Bronchial epithelial cell (primary cell): Measurements from ENCODE around the gene EDC3. TPM values are rescaled to one million over a fixed set of nuclear protein-coding genes. Genes with fewer than 3 reads are reported as not detected.

ENCODE experiments used
- DNase-seq: peaks from one replicate; pipeline ENCODE4 v3.0.0-alpha.2; 2010; ENCODE audit warnings: low read depth
- FAIRE-seq: peaks from 2 replicates; lab custom pipeline; 2011; peaks lifted over from hg19 to GRCh38; lab: Jason Lieb, UNC
- H3K27me3 ChIP-seq: 2 replicates; pipeline ENCODE4 v1.5.1; 2011; ENCODE audit warnings: low read length; ENCODE audit not compliant: control insufficient read depth, insufficient read depth
- H3K36me3 ChIP-seq: 2 replicates; pipeline ENCODE4 v1.5.1; 2011; ENCODE audit warnings: low read length; ENCODE audit not compliant: control insufficient read depth, insufficient read depth
- H3K4me3 ChIP-seq: 2 replicates; pipeline ENCODE4 v1.5.1; 2011; ENCODE audit warnings: mild to moderate bottlenecking, low read depth, low read length, control low read depth
- total RNA-seq: library from RNA; depleted of rRNA; stranded (reverse); fragments of >200 nt; gene quantifications from 2 replicates; pipeline ENCODE4 v1.2.1, GENCODE V29; 2014
- TF ChIP-seq, protein P1 (sequence below): IDR thresholded peaks from 2 replicates; pipeline ENCODE4 v1.5.1; 2011; ENCODE audit warnings: mild to moderate bottlenecking, moderate library complexity, low read length, control low read depth, inconsistent platforms; ENCODE audit not compliant: insufficient read depth, severe bottlenecking

The EDC3 gene
- total RNA-seq, 1 donor from 2014 or later = 6.1 TPM

DNA sequence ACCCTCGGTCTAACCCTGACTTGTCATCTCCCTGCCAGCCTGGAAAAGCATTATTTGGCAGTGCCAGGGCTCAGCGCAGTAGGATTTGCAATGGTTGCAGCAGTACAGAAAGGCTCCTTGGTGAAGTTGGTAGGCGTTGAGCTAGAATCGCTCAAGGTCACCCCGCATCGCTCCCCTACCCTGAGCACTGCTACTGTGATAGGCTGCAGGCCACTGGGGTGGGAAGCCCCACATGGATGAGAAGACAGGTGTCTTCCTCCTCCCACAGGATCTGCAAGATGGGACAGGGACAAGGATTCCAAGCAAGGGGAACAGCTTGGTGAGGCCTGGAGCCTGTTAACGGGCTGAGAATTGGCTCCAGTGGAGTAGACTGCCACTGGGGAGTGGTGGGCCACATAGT lies 69.5 kb downstream of the EDC3 start:
- TF ChIP-seq, protein P1, sequence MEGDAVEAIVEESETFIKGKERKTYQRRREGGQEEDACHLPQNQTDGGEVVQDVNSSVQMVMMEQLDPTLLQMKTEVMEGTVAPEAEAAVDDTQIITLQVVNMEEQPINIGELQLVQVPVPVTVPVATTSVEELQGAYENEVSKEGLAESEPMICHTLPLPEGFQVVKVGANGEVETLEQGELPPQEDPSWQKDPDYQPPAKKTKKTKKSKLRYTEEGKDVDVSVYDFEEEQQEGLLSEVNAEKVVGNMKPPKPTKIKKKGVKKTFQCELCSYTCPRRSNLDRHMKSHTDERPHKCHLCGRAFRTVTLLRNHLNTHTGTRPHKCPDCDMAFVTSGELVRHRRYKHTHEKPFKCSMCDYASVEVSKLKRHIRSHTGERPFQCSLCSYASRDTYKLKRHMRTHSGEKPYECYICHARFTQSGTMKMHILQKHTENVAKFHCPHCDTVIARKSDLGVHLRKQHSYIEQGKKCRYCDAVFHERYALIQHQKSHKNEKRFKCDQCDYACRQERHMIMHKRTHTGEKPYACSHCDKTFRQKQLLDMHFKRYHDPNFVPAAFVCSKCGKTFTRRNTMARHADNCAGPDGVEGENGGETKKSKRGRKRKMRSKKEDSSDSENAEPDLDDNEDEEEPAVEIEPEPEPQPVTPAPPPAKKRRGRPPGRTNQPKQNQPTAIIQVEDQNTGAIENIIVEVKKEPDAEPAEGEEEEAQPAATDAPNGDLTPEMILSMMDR = no peak
- Histone ChIP-seq H3K27me3 (no peaks in the 10 kb centered on the region), H3K4me3 (no peak overlapping the region), H3K36me3 (peaks cover 63% of the 10 kb centered on the region)
- peak; percentile 47 for FAIRE-seq
- DNase-seq = no peak

DNA sequence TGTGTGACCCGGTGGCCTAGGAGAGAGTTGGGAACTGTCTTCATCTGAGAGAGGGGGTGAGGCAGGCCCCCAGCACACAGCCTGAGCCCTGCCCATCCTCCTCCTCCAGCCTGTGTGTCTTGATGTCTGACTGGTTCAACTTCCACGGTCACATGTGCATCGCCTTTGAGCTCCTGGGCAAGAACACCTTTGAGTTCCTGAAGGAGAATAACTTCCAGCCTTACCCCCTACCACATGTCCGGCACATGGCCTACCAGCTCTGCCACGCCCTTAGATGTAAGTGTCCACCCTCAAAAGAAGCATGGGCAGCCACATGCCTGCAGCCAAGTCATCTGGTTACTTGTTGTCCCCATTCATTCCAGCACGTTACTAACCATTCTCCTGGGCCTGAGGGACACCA lies 70.1 kb downstream of the EDC3 start:
- peaks cover 67% of the 10 kb centered on the region for H3K36me3 ChIP-seq
- no peak overlapping the region for H3K4me3 ChIP-seq
- TF ChIP-seq, protein P1 = no peak
- FAIRE-seq (peak; percentile 32), DNase-seq (no peak)
- H3K27me3 ChIP-seq = no peaks in the 10 kb centered on the region

DNA sequence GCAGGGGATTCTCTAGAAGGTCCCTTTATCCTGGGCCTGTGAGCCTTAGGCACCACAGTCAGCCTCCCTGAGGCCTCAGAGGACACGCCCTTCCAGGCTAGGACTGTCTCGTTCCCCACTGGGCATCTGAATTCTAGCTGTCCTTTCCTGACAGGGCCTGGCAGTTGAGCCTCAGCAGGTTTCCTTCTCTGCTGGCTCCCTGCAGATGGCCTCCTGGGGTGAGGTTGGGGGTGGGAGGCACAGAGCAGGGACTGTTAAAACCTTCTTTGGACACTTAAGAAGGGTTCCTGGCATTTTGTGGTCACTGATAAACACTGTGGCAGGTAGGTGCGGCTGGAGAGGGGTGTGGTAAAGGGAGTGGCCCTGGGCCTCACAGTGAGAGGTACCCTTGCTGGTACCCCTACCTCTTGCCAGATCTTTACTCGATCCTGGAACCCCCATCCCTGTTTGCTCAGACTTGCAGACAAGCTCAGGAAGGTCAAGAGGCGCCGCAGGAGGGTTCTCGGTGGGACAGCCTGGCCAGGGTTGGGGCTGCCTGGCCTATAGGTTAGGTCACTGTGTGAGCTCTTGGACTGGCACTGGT lies 71.7 kb downstream of the EDC3 start:
- no peaks in the 10 kb centered on the region for H3K27me3 ChIP-seq
- peaks cover 78% of the 10 kb centered on the region for H3K36me3 ChIP-seq
- TF ChIP-seq, protein P1 = no peak
- FAIRE-seq (no peak), DNase-seq (no peak)
- H3K4me3 ChIP-seq = no peak overlapping the region

DNA sequence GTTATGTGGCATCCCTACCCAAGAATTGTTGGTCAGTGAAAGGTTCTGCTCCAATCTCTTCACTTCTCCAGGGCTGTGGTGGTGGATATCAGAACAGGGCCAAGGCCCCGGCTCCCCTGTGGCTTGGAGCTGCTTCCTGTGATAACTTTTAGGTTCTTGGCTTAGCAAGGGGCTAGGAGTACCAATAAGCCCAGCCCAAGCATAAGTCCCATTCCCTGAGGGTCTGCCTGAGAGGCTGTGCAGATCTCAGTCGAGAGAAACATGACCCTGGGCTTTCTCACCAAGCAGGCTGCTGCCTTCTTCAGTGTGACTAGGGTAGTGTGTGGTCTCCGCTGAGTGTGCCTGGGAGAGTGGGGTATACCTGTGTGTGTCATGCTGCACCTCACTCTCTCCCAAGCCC lies 73.1 kb downstream of the EDC3 start:
- H3K36me3 ChIP-seq = peaks cover 73% of the 10 kb centered on the region
- FAIRE-seq = no peak

DNA sequence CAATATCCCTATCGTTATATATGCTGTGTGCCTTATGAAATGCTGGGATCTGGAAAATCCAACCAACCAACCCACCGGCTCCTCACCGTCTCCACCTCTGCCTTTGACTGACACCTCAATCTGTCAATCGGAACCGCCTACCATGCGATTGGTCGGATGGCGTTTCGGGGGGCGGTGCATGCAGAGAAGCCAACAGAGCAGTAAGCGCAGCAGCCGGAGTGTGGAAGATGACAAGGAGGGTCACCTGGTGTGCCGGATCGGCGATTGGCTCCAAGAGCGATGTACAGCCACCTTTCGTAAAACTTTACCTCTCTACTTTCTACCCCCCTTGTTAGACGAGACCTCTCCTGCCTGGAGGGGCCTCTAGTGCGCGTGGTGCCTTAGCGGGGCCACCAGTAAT lies 73.9 kb downstream of the EDC3 start:
- no peaks in the 10 kb centered on the region for H3K27me3 ChIP-seq
- FAIRE-seq = peak; percentile 40
- H3K4me3 ChIP-seq = no peak overlapping the region
- H3K36me3 ChIP-seq = peaks cover 68% of the 10 kb centered on the region
- no peak for DNase-seq
- TF ChIP-seq, protein P1 = no peak

More for the DNA sequence above, 73.1 kb downstream of the EDC3 start:
- TF ChIP-seq, protein P1 = no peak
- no peaks in the 10 kb centered on the region for H3K27me3 ChIP-seq
- DNase-seq = no peak
- H3K4me3 ChIP-seq = no peak overlapping the region

DNA sequence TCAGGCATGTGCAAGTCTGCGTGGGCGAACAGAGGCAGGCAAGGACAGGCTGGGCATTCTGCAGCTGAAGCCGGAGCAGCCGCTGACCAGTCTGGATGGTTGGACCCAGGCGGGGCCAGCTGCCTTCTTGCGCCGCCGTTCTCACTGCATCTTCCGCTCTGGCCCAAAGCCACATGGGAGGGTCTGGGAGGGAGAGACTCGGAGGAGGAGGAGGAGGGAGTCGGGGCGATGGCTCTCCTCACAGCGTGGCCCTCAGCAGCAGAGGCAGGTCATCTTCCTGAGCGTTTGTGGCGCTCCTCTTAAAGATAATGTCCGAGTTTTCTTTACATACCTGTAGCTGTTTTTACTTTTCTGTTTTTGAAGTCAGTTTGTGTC lies 74.3 kb downstream of the EDC3 start:
- FAIRE-seq = no peak
- TF ChIP-seq, protein P1 = no peak
- Histone ChIP-seq H3K4me3 (no peak overlapping the region), H3K36me3 (peaks cover 67% of the 10 kb centered on the region), H3K27me3 (no peaks in the 10 kb centered on the region)
- DNase-seq = no peak
